ENCODE results near the gene EML2.

DNA sequence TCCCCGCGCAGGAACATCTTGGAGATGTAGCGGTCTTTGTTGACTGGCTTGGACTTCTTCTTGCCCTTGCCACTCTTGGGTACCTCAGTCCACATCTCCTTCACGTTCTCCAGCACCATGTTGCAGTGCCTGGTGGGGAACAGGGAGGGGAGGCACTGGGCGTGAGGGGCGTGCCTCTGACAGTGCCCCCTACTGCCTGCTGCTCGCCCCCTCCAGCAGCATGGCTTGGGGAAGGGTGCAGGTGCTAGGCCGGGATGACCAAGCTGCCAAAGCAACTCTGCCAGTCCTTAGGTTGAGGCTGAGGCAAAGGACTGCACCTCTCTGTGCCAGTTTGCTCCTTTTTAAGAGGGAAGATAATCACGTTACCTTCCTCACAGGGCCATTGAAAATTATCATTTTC lies 48.4 kb upstream of the EML2 start:
- TF ChIP-seq GTF2F1 (IDR thresholded peaks at IDR 0.05; ENCODE audit: borderline replicate concordance, low read depth, low read length) (no peak), POLR2AphosphoS5 (IDR thresholded peaks at IDR 0.05; ENCODE audit: low read depth, low read length) (no peak)

Measured in H1 (cell line).